GM23248 (cell line): ENCODE data around the gene ZNF614. TPM values are rescaled to one million over a fixed set of nuclear protein-coding genes. Genes with fewer than 3 reads are reported as not detected.
"Not testable (repeated sequence)": the region's sequence is repeated elsewhere in the genome, so short reads cannot be mapped to it uniquely, and the experiment has no call there.

Experiments used
- DNase-seq: peaks from one replicate; pipeline ENCODE4 v3.0.0-alpha.2; 2015
- H2AFZ ChIP-seq: fragments of 200-600 bp; sonication (generic); 2 replicates; pipeline ENCODE4 v1.6.1; 2016; ENCODE audit warnings: antibody characterized with exemption
- H3F3A ChIP-seq: fragments of 200-600 bp; sonication (generic); 2 replicates; pipeline ENCODE4 v1.6.1; 2016; ENCODE audit warnings: mild to moderate bottlenecking, antibody characterized with exemption, mixed run types; ENCODE audit not compliant: insufficient read depth
- H3K27ac ChIP-seq: fragments of 200-600 bp; sonication (generic); 2 replicates; pipeline ENCODE4 v1.5.1; 2016; ENCODE audit warnings: mild to moderate bottlenecking
- H3K27me3 ChIP-seq: fragments of 200-600 bp; sonication (generic); replicated peaks from 2 replicates; pipeline ENCODE4 v1.6.1; 2016; ENCODE audit warnings: mild to moderate bottlenecking; ENCODE audit not compliant: insufficient read depth
- H3K36me3 ChIP-seq: fragments of 200-600 bp; sonication (generic); 2 replicates; pipeline ENCODE4 v1.6.1; 2016; ENCODE audit warnings: low read depth, mild to moderate bottlenecking
- H3K4me1 ChIP-seq: fragments of 200-600 bp; sonication (generic); 2 replicates; pipeline ENCODE4 v1.6.1; 2016; ENCODE audit warnings: mild to moderate bottlenecking; ENCODE audit not compliant: insufficient read depth
- H3K4me2 ChIP-seq: fragments of 200-600 bp; sonication (generic); one replicate; pipeline ENCODE4 v1.6.1; 2016; ENCODE audit warnings: mild to moderate bottlenecking; ENCODE audit not compliant: unreplicated experiment
- H3K4me3 ChIP-seq: fragments of 200-600 bp; sonication (generic); 2 replicates; pipeline ENCODE4 v1.5.1; 2016; ENCODE audit warnings: mild to moderate bottlenecking
- H3K79me2 ChIP-seq: fragments of 200-600 bp; sonication (generic); 2 replicates; pipeline ENCODE4 v1.6.1; 2016; ENCODE audit warnings: mild to moderate bottlenecking; ENCODE audit not compliant: insufficient read depth
- H3K9ac ChIP-seq: fragments of 200-600 bp; sonication (generic); 2 replicates; pipeline ENCODE4 v1.6.1; 2016; ENCODE audit warnings: mild to moderate bottlenecking
- H3K9me2 ChIP-seq: fragments of 200-600 bp; sonication (generic); 2 replicates; pipeline ENCODE4 v1.6.1; 2016; ENCODE audit warnings: mixed run types, mild to moderate bottlenecking, moderate library complexity; ENCODE audit not compliant: insufficient read depth
- H3K9me3 ChIP-seq: fragments of 200-600 bp; sonication (generic); one replicate; pipeline ENCODE4 v1.6.1; 2017; ENCODE audit warnings: low read depth
- H4K20me1 ChIP-seq: fragments of 200-600 bp; sonication (generic); 2 replicates; pipeline ENCODE4 v1.6.0; 2016; ENCODE audit not compliant: insufficient read depth
- EZH2 ChIP-seq: fragments of 200-600 bp; sonication (generic); IDR thresholded peaks from 2 replicates; pipeline ENCODE4 v1.6.1; 2018; ENCODE audit warnings: antibody characterized with exemption, mild to moderate bottlenecking; ENCODE audit not compliant: insufficient read depth, poor library complexity, severe bottlenecking
- EZH2phosphoT487 ChIP-seq: fragments of 200-600 bp; sonication (generic); IDR thresholded peaks from 2 replicates; pipeline ENCODE4 v1.6.1; 2018; ENCODE audit warnings: antibody characterized with exemption, moderate library complexity, mild to moderate bottlenecking, low read depth; ENCODE audit not compliant: insufficient read depth
- WGBS, 2 experiments: methylation state at CpG; one replicate each; pipeline ENCODE4 v1.1.6; 2015 to 2017; ENCODE audit warnings: low lambda C conversion rate in 2 of 2, low coverage in 1 of 2; ENCODE audit errors: missing lambda C conversion rate in 2 of 2; 5-methylcytosine and 5-hydroxymethylcytosine counted together
- in situ Hi-C: fragments of 300-500 bp; cut with MboI; formaldehyde crosslinking; loops from 2 replicates; pipeline ENCODE4 v1.15.0; 2020
- polyA plus RNA-seq: library from polyadenylated mRNA; unstranded; fragments of >200 nt; fragmentation: Nextera tagmentation; extraction: Ambion mirVana; gene quantifications from 2 replicates; pipeline ENCODE4 v1.2.1, GENCODE V29; 2016
- total RNA-seq: library from RNA; depleted of rRNA; stranded (reverse); fragments of >200 nt; shearing (Covaris generic); gene quantifications from 2 replicates; pipeline ENCODE4 v1.2.3, GENCODE V29; 2014

The ZNF614 gene
- total and polyA plus RNA-seq, 2 experiments from 2014 or later = 7.1 to 8.5 TPM

- peaks cover 9% of the 10 kb centered on the region for H3K9me3 ChIP-seq
- H3K4me2 ChIP-seq = no peak overlapping the region
- H2AFZ ChIP-seq = no peak overlapping the region
- H3K27ac ChIP-seq = no peak overlapping the region
- no peak for DNase-seq
- H3K27me3 ChIP-seq = no peaks in the 10 kb centered on the region
- H3K4me3 ChIP-seq = no peak overlapping the region
- in situ Hi-C loops = no loop called here
- H3K36me3 ChIP-seq = peaks cover 84% of the 10 kb centered on the region
- H3K79me2 ChIP-seq = peaks cover 15% of the 10 kb centered on the region; the same call in 1 of the 2 replicates
- H3K9ac ChIP-seq = no peak overlapping the region
- TF ChIP-seq EZH2 (no peak), EZH2phosphoT487 (no peak)
- no peaks in the 10 kb centered on the region for H4K20me1 ChIP-seq
- no peaks in the 10 kb centered on the region for H3K9me2 ChIP-seq
- H3K4me1 ChIP-seq = no peaks in the 10 kb centered on the region
- 94 to 97% methylated on average over 4 of the region's 4 CpGs for WGBS, 2 experiments
- peaks cover 11% of the 10 kb centered on the region; the same call in 1 of the 2 replicates for H3F3A ChIP-seq
These were observed 11.0 kb upstream of the ZNF614 start for GRCh38 chr19:52039169-52039568.

- Histone ChIP-seq H3K9ac (no peak overlapping the region), H3K36me3 (peaks cover 74% of the 10 kb centered on the region), H3F3A (peaks cover 22% of the 10 kb centered on the region), H3K4me2 (no peak overlapping the region), H3K27ac (no peak overlapping the region), H3K4me1 (0 out of 2 replicates have a peak, but pooled peaks cover 2% of the 10 kb centered on the region), H3K27me3 (no peaks in the 10 kb centered on the region), H2AFZ (no peak overlapping the region), H3K9me3 (peaks cover 18% of the 10 kb centered on the region), H3K4me3 (peak overlapping the region; percentile 7; the same call in 1 of the 2 replicates), H3K79me2 (no peaks in the 10 kb centered on the region), H3K9me2 (no peaks in the 10 kb centered on the region), H4K20me1 (no peaks in the 10 kb centered on the region)
- DNase-seq = peak; percentile 41
- WGBS, 2 experiments = 97 to 98% methylated on average over 12 of the region's 12 CpGs
- in situ Hi-C loops = no loop called here
- TF ChIP-seq EZH2 (no peak), EZH2phosphoT487 (no peak)
These were observed 6.0 kb upstream of the ZNF614 start for GRCh38 chr19:52034051-52034728.

GRCh38 chr19:52028780-52029123 is 573 bp upstream of the ZNF614 start:
- peak overlapping the region; percentile 92 for H3K4me3 ChIP-seq
- TF ChIP-seq EZH2 = no peak
- TF ChIP-seq EZH2phosphoT487 = no peak
- in situ Hi-C loops = no loop called here
- peaks cover 30% of the 10 kb centered on the region for H3K79me2 ChIP-seq
- peaks cover 15% of the 10 kb centered on the region for H3F3A ChIP-seq
- H4K20me1 ChIP-seq = no peaks in the 10 kb centered on the region
- 11 to 16% methylated on average over 5 of the region's 5 CpGs for WGBS, 2 experiments
- H3K9me2 ChIP-seq = no peaks in the 10 kb centered on the region
- DNase-seq = no peak
- no peaks in the 10 kb centered on the region for H3K27me3 ChIP-seq
- peak overlapping the region; percentile 97 for H3K9ac ChIP-seq
- peak overlapping the region; percentile 72 for H3K4me2 ChIP-seq
- peaks cover 8% of the 10 kb centered on the region; the same call in 1 of the 2 replicates for H3K4me1 ChIP-seq
- peaks cover 35% of the 10 kb centered on the region for H3K36me3 ChIP-seq
- H2AFZ ChIP-seq = peak overlapping the region; percentile 89
- peak overlapping the region; percentile 92 for H3K27ac ChIP-seq
- H3K9me3 ChIP-seq = peaks cover 8% of the 10 kb centered on the region

GRCh38 chr19:52026255-52026990 is 1.8 kb downstream of the ZNF614 start:
- H3K9me3 ChIP-seq, H3K9ac ChIP-seq, H3K27ac ChIP-seq, in situ Hi-C loops, H2AFZ ChIP-seq, H3K4me2 ChIP-seq, DNase-seq, H3K4me3 ChIP-seq, H3K9me2 ChIP-seq, H4K20me1 ChIP-seq, H3K27me3 ChIP-seq, H3K4me1 ChIP-seq: not testable (repeated sequence)
- H3K79me2 ChIP-seq = peaks cover 38% of the 10 kb centered on the region
- WGBS, 2 experiments = 90 to 92% methylated on average over 15 of the region's 15 CpGs
- peaks cover 29% of the 10 kb centered on the region for H3K36me3 ChIP-seq
- H3F3A ChIP-seq = peaks cover 15% of the 10 kb centered on the region

- H3K4me2 ChIP-seq, H3K4me1 ChIP-seq, in situ Hi-C loops, H3K4me3 ChIP-seq, H2AFZ ChIP-seq, H3K9ac ChIP-seq, H3K27me3 ChIP-seq, H3K9me2 ChIP-seq, DNase-seq, H3K27ac ChIP-seq, H3K9me3 ChIP-seq, H4K20me1 ChIP-seq: not testable (repeated sequence)
- WGBS, 2 experiments = 96 to 98% methylated on average over 4 of the region's 4 CpGs
- Histone ChIP-seq H3F3A (peaks cover 11% of the 10 kb centered on the region; the same call in 1 of the 2 replicates), H3K79me2 (peaks cover 58% of the 10 kb centered on the region), H3K36me3 (peaks cover 38% of the 10 kb centered on the region)
These were observed 3.7 kb downstream of the ZNF614 start for GRCh38 chr19:52024478-52024877.
